D721Med (cell line): ENCODE results near the gene EXOC6B.

Experiments
- DNase-seq: peaks from one replicate; pipeline ENCODE4 v3.0.0; 2011; ENCODE audit warnings: low spot score; ENCODE audit not compliant: insufficient read length
- FAIRE-seq: peaks from 2 replicates; lab custom pipeline; 2011; peaks lifted over from hg19 to GRCh38; lab: Jason Lieb, UNC
- CTCF ChIP-seq: IDR thresholded peaks from 2 replicates; pipeline ENCODE4 v1.5.1; 2012; ENCODE audit warnings: mild to moderate bottlenecking, control low read depth; ENCODE audit not compliant: insufficient read depth; ENCODE audit errors: missing control alignments

The EXOC6B gene

GRCh38 chr2:72825257-72826155 is at the start of gene EXOC6B:
Gene EXOC6B, minus strand, starts transcription at chr2:72826033.
- no peak for TF ChIP-seq CTCF
- FAIRE-seq (peak; percentile 21), DNase-seq (peak; percentile 67)

- no peak for TF ChIP-seq CTCF
- FAIRE-seq: no peak
- DNase-seq: no peak
Measured at GRCh38 chr2:72871880-72872279, 46.0 kb upstream of the EXOC6B start.

- no peak for TF ChIP-seq CTCF
- DNase-seq (no peak), FAIRE-seq (no peak)
Measured at GRCh38 chr2:72871060-72871459, 45.2 kb upstream of the EXOC6B start.

GRCh38 chr2:72864500-72864899 is 38.7 kb upstream of the EXOC6B start:
- no peak for DNase-seq
- no peak for FAIRE-seq
- TF ChIP-seq CTCF: no peak

GRCh38 chr2:72863046-72863445 is 37.2 kb upstream of the EXOC6B start:
- DNase-seq (no peak), FAIRE-seq (no peak)
- no peak for TF ChIP-seq CTCF

GRCh38 chr2:72862239-72862988 is 36.6 kb upstream of the EXOC6B start:
- TF ChIP-seq CTCF: peak; percentile 98
- FAIRE-seq (no peak), DNase-seq (peak; percentile 76)
